Muscle of leg (tissue), 16 donors: ENCODE data around the gene SIRPB2. TPM values are rescaled to one million over a fixed set of nuclear protein-coding genes. Genes with fewer than 3 reads are reported as not detected.

Source experiments
- DNase-seq: peaks from one replicate; pipeline ENCODE4 v3.0.0; 2013
- H3K27ac ChIP-seq: one replicate; pipeline ENCODE4 v1.5.1; 2013; ENCODE audit warnings: mild to moderate bottlenecking, low read length, control low read depth
- H3K27me3 ChIP-seq: one replicate; pipeline ENCODE4 v1.6.1; 2013; ENCODE audit warnings: low read length; ENCODE audit not compliant: control insufficient read depth, insufficient read depth
- H3K36me3 ChIP-seq: one replicate; pipeline ENCODE4 v1.6.1; 2013; ENCODE audit warnings: low read length; ENCODE audit not compliant: control insufficient read depth, insufficient read depth
- H3K4me1 ChIP-seq: one replicate; pipeline ENCODE4 v1.6.1; 2013; ENCODE audit warnings: low read length; ENCODE audit not compliant: control insufficient read depth, insufficient read depth
- H3K4me3 ChIP-seq: one replicate; pipeline ENCODE4 v1.5.1; 2013; ENCODE audit warnings: low read length, control low read depth
- H3K9me3 ChIP-seq: replicated peaks from 2 replicates; pipeline ENCODE4 v1.6.1; 2013; ENCODE audit warnings: low read depth, low read length; ENCODE audit not compliant: control insufficient read depth
- WGBS: methylation state at CpG from one replicate; pipeline ENCODE4 v1.1.5; 2013; ENCODE audit warnings: missing lambda C conversion rate; ENCODE audit not compliant: insufficient coverage; 5-methylcytosine and 5-hydroxymethylcytosine counted together
- long read RNA-seq, 11 donors: transcript quantifications; one replicate each; lab custom pipeline, GENCODE V29; 2026
- polyA plus RNA-seq, 8 donors: library from polyadenylated mRNA; unstranded; fragments of 120-200 nt; gene quantifications; one replicate each; pipeline versions ENCODE4 v1.2.1 to v1.2.3, GENCODE V29; 2013; ENCODE audit warnings: inconsistent platforms in 1 of 8, low replicate concordance in 1 of 8; ENCODE audit not compliant: insufficient read length in 8 of 8, insufficient read depth in 1 of 8
- total RNA-seq: library from RNA; stranded (reverse); fragments of 120-200 nt; gene quantifications from one replicate; pipeline ENCODE4 v1.2.4, GENCODE V29; 2013

SIRPB2 gene
- total RNA-seq (0.84 TPM), polyA plus RNA-seq (1 to 10 TPM in 6 of 8 donors, under 1 TPM in 2; 0.94 to 2.4 (median 1.4) TPM)
- long read RNA-seq, donor 1 = 0 reads
- long read RNA-seq, donor 2 = 0 reads
- long read RNA-seq, donor 3 = 0 reads
- long read RNA-seq, donor 4 = 0 reads
- long read RNA-seq, donor 5 = 0 reads
- long read RNA-seq, donor 6 = 0 reads
- long read RNA-seq, donor 7 = 0 reads
- long read RNA-seq, donor 8, partial matches to known transcripts = 0 of 1 reads
- long read RNA-seq, donor 8, other reads (novel, unspliced or antisense) = 0 of 1 reads
- long read RNA-seq, donor 9 = 0 reads
- long read RNA-seq, donor 10, partial matches to known transcripts = 0 of 1 reads
- long read RNA-seq, donor 10, other reads (novel, unspliced or antisense) = 0 of 1 reads
- long read RNA-seq, donor 11 = 0 reads

DNA sequence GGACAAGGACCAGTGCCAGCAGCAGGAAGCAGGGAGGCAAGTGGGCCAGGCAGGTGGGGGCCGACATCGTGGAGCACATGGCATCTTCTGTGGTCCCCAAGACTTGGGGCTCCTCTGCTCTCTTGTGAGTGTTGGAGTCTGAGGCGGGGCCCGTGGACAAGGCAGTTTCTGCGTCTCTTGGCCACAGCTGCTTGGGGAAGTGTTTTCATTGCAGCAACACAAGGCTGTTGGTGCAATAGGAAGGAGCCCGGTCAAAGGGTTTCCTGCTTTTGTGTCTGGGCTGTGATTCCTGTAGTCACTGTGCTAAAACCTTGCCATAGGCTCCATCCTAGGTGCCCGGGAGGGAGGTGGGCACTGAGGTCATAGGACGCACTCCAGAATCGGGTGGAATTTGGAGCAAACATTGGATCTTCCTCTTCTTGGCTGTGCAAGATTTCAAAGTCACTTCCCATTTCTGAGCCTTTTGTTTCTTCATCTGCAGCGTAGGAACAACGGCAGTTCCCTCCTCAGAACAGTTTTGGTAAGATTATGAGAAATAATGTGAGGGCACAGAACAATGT lies at the start of gene SIRPB2:
Gene SIRPB2, minus strand, starts transcription at position 140 of the 560 bp plus-strand sequence. Its CDS starts 61 bp downstream, at position 79.
- Histone ChIP-seq H3K36me3 (no peaks in the 10 kb centered on the region), H3K4me1 (no peaks in the 10 kb centered on the region), H3K4me3 (no peak within 1 kb of the TSS), H3K27me3 (peaks cover 2% of the 10 kb centered on the region), H3K27ac (peak within 1 kb of the TSS; percentile 72), H3K9me3 (no peaks in the 10 kb centered on the region)
- WGBS = 61% methylated on average over 9 of the region's 11 CpGs
- DNase-seq = peak; percentile 60

DNA sequence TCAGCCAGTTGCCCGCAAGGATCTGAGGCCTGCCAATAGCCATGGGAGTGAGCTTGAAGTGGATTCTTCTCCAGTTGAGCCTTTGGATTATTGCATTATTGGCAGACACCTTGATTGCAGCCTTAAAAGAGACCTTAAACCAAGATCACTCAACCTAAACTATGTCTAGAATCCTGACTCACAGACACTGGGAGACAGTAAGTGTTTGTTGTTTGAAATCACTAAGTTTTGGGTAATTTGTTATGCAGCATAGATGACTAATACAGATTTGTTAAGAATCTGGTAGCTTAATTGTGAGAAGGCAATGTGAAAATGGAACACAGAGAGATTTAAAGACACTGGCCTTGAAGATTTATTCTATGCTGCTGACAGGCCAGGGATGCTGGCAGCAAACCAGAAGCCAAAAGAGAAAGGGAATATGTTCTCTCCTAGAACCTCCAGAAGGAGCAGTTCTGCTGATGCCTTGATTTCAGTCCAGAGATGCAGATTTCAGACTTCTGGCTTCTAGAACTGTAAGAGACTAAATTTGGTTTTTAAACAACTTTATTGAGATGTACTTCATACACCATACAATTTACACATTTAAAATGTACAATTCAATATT lies 48.7 kb upstream of the SIRPB2 start:
- Histone ChIP-seq H3K4me3 (no peak overlapping the region), H3K27ac (no peak overlapping the region), H3K36me3 (no peaks in the 10 kb centered on the region), H3K27me3 (no peaks in the 10 kb centered on the region), H3K4me1 (no peaks in the 10 kb centered on the region), H3K9me3 (no peaks in the 10 kb centered on the region)
- 100% methylated on average over 1 of the region's 1 CpG for WGBS
- no peak for DNase-seq

DNA sequence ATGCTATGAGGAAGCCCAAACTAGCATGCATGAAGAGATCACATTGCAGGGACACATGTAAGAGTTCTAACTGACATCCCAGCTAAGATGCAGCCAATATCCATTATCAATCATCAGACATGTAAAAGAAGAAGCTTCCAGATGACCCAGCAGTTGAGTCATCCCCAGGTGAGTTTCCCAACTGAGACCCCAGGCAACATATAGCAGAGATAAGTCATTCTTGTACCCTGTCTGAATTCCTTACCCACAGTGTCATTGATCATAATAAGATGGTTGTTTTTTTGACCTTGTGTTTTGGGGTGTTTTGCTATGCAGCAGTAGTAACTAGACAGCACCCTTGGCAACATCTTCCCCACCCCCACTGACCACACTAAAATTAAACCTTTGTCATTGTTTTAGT lies 47.4 kb upstream of the SIRPB2 start:
- Histone ChIP-seq H3K36me3 (no peaks in the 10 kb centered on the region), H3K4me1 (no peaks in the 10 kb centered on the region), H3K9me3 (no peaks in the 10 kb centered on the region), H3K27me3 (no peaks in the 10 kb centered on the region), H3K27ac (no peak overlapping the region), H3K4me3 (no peak overlapping the region)
- DNase-seq = no peak

GRCh38 chr20:1537731-1538058 lies 46.5 kb upstream of the SIRPB2 start:
- Histone ChIP-seq H3K4me3 (no peak overlapping the region), H3K9me3 (no peaks in the 10 kb centered on the region), H3K36me3 (no peaks in the 10 kb centered on the region), H3K27ac (peak overlapping the region; percentile 72), H3K4me1 (no peaks in the 10 kb centered on the region), H3K27me3 (no peaks in the 10 kb centered on the region)
- WGBS = 62% methylated on average over 2 of the region's 4 CpGs
- peak; percentile 69 for DNase-seq

DNA sequence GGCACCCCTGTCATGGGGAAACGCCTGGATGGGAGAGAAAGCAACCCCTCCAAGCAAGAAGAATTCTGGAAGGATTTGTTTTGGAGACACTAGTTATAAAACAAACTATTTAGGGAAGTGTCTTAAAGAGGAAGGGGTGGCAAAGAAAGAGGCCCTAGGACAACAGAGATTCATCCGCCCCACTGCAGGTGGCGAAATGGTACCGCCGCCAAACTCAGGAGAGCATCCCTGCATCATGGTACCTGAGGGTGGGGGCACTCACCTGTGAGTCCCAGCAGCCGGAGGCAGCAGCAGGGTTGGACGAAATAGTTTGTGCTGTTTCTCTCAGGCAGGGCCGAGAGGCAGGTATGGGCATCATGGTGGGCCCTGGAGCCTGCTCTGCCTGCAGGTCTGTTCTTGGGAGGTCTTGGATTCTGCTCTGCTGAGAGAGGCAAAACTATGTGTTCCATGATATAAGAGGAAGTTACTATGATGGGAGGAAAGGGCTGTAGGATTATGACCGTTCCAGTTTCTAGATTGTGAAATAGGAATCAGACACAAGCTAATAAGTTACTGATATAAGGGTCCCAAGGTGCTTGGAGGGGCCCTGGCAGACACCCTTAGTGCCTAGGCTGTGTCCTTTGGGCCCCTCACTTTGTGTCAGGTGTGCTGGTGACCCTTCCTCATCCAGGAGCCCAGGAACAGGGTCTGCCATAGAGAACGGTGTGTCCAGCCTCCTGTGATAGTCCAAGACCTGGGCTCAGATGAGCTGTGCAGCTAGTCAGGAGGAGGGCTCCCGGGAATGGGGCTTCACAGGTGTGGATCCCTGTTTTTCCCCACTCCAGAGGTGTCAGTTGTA lies 45.9 kb upstream of the SIRPB2 start:
- no peak overlapping the region for H3K4me3 ChIP-seq
- H3K9me3 ChIP-seq = no peaks in the 10 kb centered on the region
- H3K27ac ChIP-seq = peak overlapping the region; percentile 72
- no peaks in the 10 kb centered on the region for H3K27me3 ChIP-seq
- H3K36me3 ChIP-seq = no peaks in the 10 kb centered on the region
- WGBS = 73% methylated on average over 10 of the region's 11 CpGs
- peak; percentile 49 for DNase-seq
- H3K4me1 ChIP-seq = no peaks in the 10 kb centered on the region

DNA sequence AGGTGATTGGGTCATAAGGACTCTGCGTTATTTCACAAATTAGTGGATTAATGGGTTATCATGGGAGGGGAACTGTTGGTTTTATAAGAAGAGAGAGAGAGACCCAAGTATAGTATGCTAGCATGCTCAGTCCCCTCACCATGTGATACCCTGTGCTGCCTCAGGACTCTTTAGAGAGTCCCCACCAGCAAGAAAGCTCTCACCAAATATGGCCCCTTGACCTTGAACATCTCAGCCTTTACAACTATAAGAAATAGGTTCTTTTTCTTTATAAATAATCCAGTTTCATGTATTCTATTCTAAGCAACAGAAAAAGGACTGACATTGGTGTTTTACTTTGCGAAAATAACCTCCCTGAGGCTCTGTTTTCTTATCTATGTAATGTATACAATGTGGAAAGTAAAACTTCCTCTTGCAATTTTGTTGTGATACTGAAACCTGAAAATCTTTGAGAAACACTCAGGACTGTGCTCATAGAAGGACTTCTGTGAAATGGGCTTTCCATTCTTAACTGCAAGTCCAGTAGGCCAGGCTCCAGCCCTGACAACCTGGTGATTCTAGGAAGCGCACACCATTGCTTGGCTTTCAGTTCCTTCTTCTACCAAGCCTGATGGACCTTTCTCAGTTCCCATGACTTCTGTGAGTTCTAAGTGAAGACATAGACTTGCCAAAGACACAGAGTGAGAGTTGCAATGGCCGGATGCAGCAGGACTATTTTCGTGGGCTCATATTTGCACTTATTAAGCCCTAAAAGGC lies 44.4 kb upstream of the SIRPB2 start:
- Histone ChIP-seq H3K4me1 (no peaks in the 10 kb centered on the region), H3K36me3 (no peaks in the 10 kb centered on the region), H3K9me3 (no peaks in the 10 kb centered on the region), H3K4me3 (no peak overlapping the region), H3K27me3 (no peaks in the 10 kb centered on the region), H3K27ac (no peak overlapping the region)
- WGBS = 100% methylated on average over 1 of the region's 5 CpGs
- DNase-seq = peak; percentile 68

- H3K27me3 ChIP-seq = no peaks in the 10 kb centered on the region
- no peak overlapping the region for H3K27ac ChIP-seq
- no peaks in the 10 kb centered on the region for H3K36me3 ChIP-seq
- no peak overlapping the region for H3K4me3 ChIP-seq
- no peak for DNase-seq
- H3K9me3 ChIP-seq = no peaks in the 10 kb centered on the region
- no peaks in the 10 kb centered on the region for H3K4me1 ChIP-seq
- WGBS = no CpG with 5 or more reads among the region's 5 CpGs
Measured at GRCh38 chr20:1534526-1534925, 43.3 kb upstream of the SIRPB2 start.

DNA sequence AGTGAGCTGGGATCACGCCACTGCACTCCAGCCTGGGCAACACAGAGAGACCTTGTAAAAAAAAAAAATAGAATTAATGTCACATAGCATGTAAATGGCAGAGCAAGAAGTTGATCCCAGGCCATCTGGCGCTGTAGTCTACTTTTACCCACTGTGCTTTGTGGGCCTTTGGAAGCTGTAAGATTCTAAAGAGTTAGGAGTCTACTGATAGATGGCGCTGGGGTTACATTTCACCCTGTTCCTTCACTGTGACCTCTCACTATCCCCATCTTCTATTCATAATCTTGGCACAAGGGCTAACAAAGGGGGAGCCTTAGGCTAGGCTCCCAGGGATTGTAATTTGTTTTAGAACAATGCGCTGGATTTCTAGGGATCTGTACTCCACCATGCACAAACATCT lies 41.8 kb upstream of the SIRPB2 start:
- no peak overlapping the region for H3K27ac ChIP-seq
- DNase-seq = no peak
- H3K36me3 ChIP-seq = no peaks in the 10 kb centered on the region
- no CpG with 5 or more reads among the region's 4 CpGs for WGBS
- no peaks in the 10 kb centered on the region for H3K4me1 ChIP-seq
- no peak overlapping the region for H3K4me3 ChIP-seq
- H3K27me3 ChIP-seq = no peaks in the 10 kb centered on the region
- H3K9me3 ChIP-seq = no peaks in the 10 kb centered on the region

GRCh38 chr20:1528811-1529210 lies 37.6 kb upstream of the SIRPB2 start:
- Histone ChIP-seq H3K36me3 (no peaks in the 10 kb centered on the region), H3K9me3 (peaks cover 3% of the 10 kb centered on the region)
- WGBS = no CpG with 5 or more reads among the region's 1 CpG

More at GRCh38 chr20:1528811-1529210, 37.6 kb upstream of the SIRPB2 start:
- Histone ChIP-seq H3K4me3 (no peak overlapping the region), H3K4me1 (no peaks in the 10 kb centered on the region), H3K27ac (no peak overlapping the region), H3K27me3 (no peaks in the 10 kb centered on the region)
- DNase-seq = no peak
